ENCODE results near the gene APPL2.

Gene APPL2

GRCh38 chr12:105222284-105222655 lies 13.7 kb downstream of the APPL2 start:
- H3K4me3 ChIP-seq (replicated peaks in 1 of 2; ENCODE audit: low read depth in 2 of 2, low read length in 2 of 2) = no peak overlapping the region
- TF ChIP-seq CTCF (IDR thresholded peaks at IDR 0.05; ENCODE audit: low read depth, low read length) = no peak
- no peak for DNase-seq (ENCODE audit: low read depth in 2 of 2)

- H3K4me3 ChIP-seq (replicated peaks in 1 of 2; ENCODE audit: low read depth in 2 of 2, low read length in 2 of 2) = no peak overlapping the region
- TF ChIP-seq CTCF (IDR thresholded peaks at IDR 0.05; ENCODE audit: low read depth, low read length) = no peak
- no peak for DNase-seq (ENCODE audit: low read depth in 2 of 2)
Measured at GRCh38 chr12:105221583-105222283, 14.2 kb downstream of the APPL2 start.

GRCh38 chr12:105220929-105221290 lies 15.1 kb downstream of the APPL2 start:
- no peak for DNase-seq (ENCODE audit: low read depth in 2 of 2)
- no peak for TF ChIP-seq CTCF (IDR thresholded peaks at IDR 0.05; ENCODE audit: low read depth, low read length)
- H3K4me3 ChIP-seq (replicated peaks in 1 of 2; ENCODE audit: low read depth in 2 of 2, low read length in 2 of 2) = no peak overlapping the region

- TF ChIP-seq CTCF (IDR thresholded peaks at IDR 0.05; ENCODE audit: low read depth, low read length) = no peak
- DNase-seq (ENCODE audit: low read depth in 2 of 2) = no peak
- no peak overlapping the region for H3K4me3 ChIP-seq (replicated peaks in 1 of 2; ENCODE audit: low read depth in 2 of 2, low read length in 2 of 2)
Measured at GRCh38 chr12:105220150-105220928, 15.6 kb downstream of the APPL2 start.

GRCh38 chr12:105219261-105220028 lies 16.5 kb downstream of the APPL2 start:
- TF ChIP-seq CTCF (IDR thresholded peaks at IDR 0.05; ENCODE audit: low read depth, low read length) = no peak
- DNase-seq (ENCODE audit: low read depth in 2 of 2) = peak in 1 of 2 donors; percentile 57

GRCh38 chr12:105218434-105218833 lies 17.5 kb downstream of the APPL2 start:
- H3K4me3 ChIP-seq (replicated peaks in 1 of 2; ENCODE audit: low read depth in 2 of 2, low read length in 2 of 2) = no peak overlapping the region
- DNase-seq (ENCODE audit: low read depth in 2 of 2) = peak in 1 of 2 donors; percentile 18
- no peak for TF ChIP-seq CTCF (IDR thresholded peaks at IDR 0.05; ENCODE audit: low read depth, low read length)

More at GRCh38 chr12:105219261-105220028, 16.5 kb downstream of the APPL2 start:
- H3K4me3 ChIP-seq (replicated peaks in 1 of 2; ENCODE audit: low read depth in 2 of 2, low read length in 2 of 2) = no peak overlapping the region
